Lower lobe of right lung (tissue), 2 donors: Measurements from ENCODE around the gene KCNJ12. TPM values are rescaled to one million over a fixed set of nuclear protein-coding genes. Genes with fewer than 3 reads are reported as not detected.

Source experiments
- ATAC-seq, 2 donors: fragments of 200-7000 bp; cut with Tn5 transposase; one replicate each; pipeline ENCODE4 v1.9.1; 2020 to 2022; ENCODE audit warnings: mild to moderate bottlenecking in 2 of 2, moderate library complexity in 2 of 2
- DNase-seq: peaks from one replicate; pipeline ENCODE4 v3.0.0-alpha.2; 2020
- H3K27ac ChIP-seq: fragments of 200-600 bp; one replicate; pipeline ENCODE4 v1.8.0; 2022
- H3K27me3 ChIP-seq: fragments of 200-600 bp; one replicate; pipeline ENCODE4 v1.8.0; 2022; ENCODE audit warnings: low read depth
- H3K36me3 ChIP-seq: fragments of 200-600 bp; one replicate; pipeline ENCODE4 v1.8.0; 2022; ENCODE audit warnings: mild to moderate bottlenecking
- H3K4me1 ChIP-seq: fragments of 200-600 bp; one replicate; pipeline ENCODE4 v1.8.0; 2022
- H3K4me3 ChIP-seq: fragments of 200-600 bp; one replicate; pipeline ENCODE4 v1.8.0; 2022; ENCODE audit warnings: mild to moderate bottlenecking
- H3K9me3 ChIP-seq: fragments of 200-600 bp; one replicate; pipeline ENCODE4 v1.8.0; 2022
- CTCF ChIP-seq: fragments of 200-600 bp; IDR thresholded peaks from one replicate; pipeline ENCODE4 v1.8.0; 2022; ENCODE audit warnings: antibody characterized with exemption, mild to moderate bottlenecking
- intact Hi-C: fragments of 100-400 bp; cut with DNase I; formaldehyde crosslinking; loops from one replicate; pipeline ENCODE4 v1.11.0; 2022
- total RNA-seq: library from RNA; stranded (reverse); fragmentation: NEBNext Ultra II Directional; extraction: Animal tissue kit (Norgen Biotek cat#: 25700); gene quantifications from one replicate; pipeline ENCODE4 v1.2.1, GENCODE V29; 2021
- donor health status: DM: no; HTN: yes; CAD: no; lungs with severe emphysema.

The KCNJ12 gene
- total RNA-seq, 1 donor from 2014 or later = 1.9 TPM

GRCh38 chr17:21359483-21359840 lies 16.7 kb upstream of the KCNJ12 start:
- peaks cover 12% of the 10 kb centered on the region for H3K4me1 ChIP-seq
- no peaks in the 10 kb centered on the region for H3K36me3 ChIP-seq
- DNase-seq (no peak), ATAC-seq (no peak)
- H3K9me3 ChIP-seq = no peaks in the 10 kb centered on the region
- H3K27me3 ChIP-seq = no peaks in the 10 kb centered on the region
- H3K4me3 ChIP-seq = no peak overlapping the region
- no peak for TF ChIP-seq CTCF
- H3K27ac ChIP-seq = no peak overlapping the region
- intact Hi-C loops = no loop called here

- no peaks in the 10 kb centered on the region for H3K9me3 ChIP-seq
- DNase-seq = no peak
- H3K4me1 ChIP-seq = peaks cover 12% of the 10 kb centered on the region
- no peak overlapping the region for H3K4me3 ChIP-seq
- H3K27ac ChIP-seq = no peak overlapping the region
- H3K27me3 ChIP-seq = no peaks in the 10 kb centered on the region
- H3K36me3 ChIP-seq = no peaks in the 10 kb centered on the region
- intact Hi-C loops = no loop called here
- no peak for TF ChIP-seq CTCF
- ATAC-seq = no peak
Observed at GRCh38 chr17:21360048-21360447, 16.1 kb upstream of the KCNJ12 start.

- H3K4me1 ChIP-seq = peaks cover 12% of the 10 kb centered on the region
- DNase-seq (no peak), ATAC-seq (no peak)
- intact Hi-C loops = no loop called here
- no peak overlapping the region for H3K27ac ChIP-seq
- no peaks in the 10 kb centered on the region for H3K36me3 ChIP-seq
- H3K9me3 ChIP-seq = no peaks in the 10 kb centered on the region
- no peaks in the 10 kb centered on the region for H3K27me3 ChIP-seq
- no peak overlapping the region for H3K4me3 ChIP-seq
- no peak for TF ChIP-seq CTCF
Observed at GRCh38 chr17:21361020-21361809, 14.9 kb upstream of the KCNJ12 start.

GRCh38 chr17:21362331-21362931 lies 13.7 kb upstream of the KCNJ12 start:
- H3K9me3 ChIP-seq = no peaks in the 10 kb centered on the region
- no peak for ATAC-seq
- no peak for DNase-seq
- H3K4me3 ChIP-seq = no peak overlapping the region
- no peaks in the 10 kb centered on the region for H3K36me3 ChIP-seq
- no peak overlapping the region for H3K27ac ChIP-seq
- H3K27me3 ChIP-seq = no peaks in the 10 kb centered on the region
- TF ChIP-seq CTCF = no peak
- peaks cover 12% of the 10 kb centered on the region for H3K4me1 ChIP-seq
- intact Hi-C loops = no loop called here

GRCh38 chr17:21363776-21364642 lies 12.1 kb upstream of the KCNJ12 start:
- no peak for DNase-seq
- TF ChIP-seq CTCF = no peak
- intact Hi-C loops = no loop called here

More at GRCh38 chr17:21363776-21364642, 12.1 kb upstream of the KCNJ12 start:
- no peak for ATAC-seq
- Histone ChIP-seq H3K27ac (no peak overlapping the region), H3K36me3 (no peaks in the 10 kb centered on the region), H3K9me3 (no peaks in the 10 kb centered on the region), H3K27me3 (peaks cover 2% of the 10 kb centered on the region), H3K4me3 (no peak overlapping the region), H3K4me1 (peaks cover 8% of the 10 kb centered on the region)
